SW480 (cell line): ENCODE results near the gene CBS.
"Not testable (repeated sequence)": the region's sequence is repeated elsewhere in the genome, so short reads cannot be mapped to it uniquely, and the experiment has no call there.

ENCODE experiments used
- DNase-seq: peaks from one replicate; pipeline ENCODE4 v3.0.0-alpha.2; 2016; ENCODE audit warnings: low spot score

The CBS gene

DNA sequence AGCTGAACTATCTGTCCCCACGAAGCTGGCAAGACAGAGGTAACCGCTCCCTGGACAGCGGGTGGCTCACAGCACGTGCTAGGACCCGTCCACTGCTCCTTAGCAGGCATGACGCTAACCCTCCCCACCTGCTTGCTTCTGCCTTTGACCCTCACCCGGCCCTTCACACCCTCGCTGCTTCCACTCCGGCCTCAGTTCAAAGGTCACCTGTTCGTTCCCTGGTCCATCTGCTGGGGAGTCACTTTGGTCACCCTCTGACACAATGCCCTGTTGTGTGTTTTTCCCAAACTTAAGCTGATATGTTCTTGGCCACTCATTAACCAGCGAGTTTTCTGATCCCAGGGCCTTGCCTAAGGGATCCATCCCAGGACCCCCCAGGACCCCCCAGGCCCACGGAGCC is 7.6 kb downstream of the CBS start:
- DNase-seq, result not testable (repeated sequence)

DNA sequence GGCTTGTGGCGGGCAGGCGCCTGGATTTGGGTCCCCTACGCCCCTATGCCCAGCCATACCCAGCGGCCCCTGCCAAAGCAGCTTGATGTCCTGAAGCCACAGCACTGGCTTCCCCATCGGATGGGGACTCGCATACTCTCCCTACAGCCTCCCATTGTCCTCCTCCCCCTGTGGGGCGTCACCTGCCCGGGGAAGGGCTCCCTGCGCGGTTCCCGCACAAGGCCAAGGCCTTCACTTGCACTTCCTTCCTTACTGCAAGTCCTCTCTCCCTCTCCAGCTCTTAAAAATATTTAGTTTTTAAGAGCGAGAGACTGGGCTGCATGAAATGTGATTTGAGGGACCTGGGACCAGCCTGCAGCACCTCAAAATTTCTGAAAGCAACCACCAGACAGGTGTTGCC is 8.9 kb downstream of the CBS start:
- DNase-seq, result not testable (repeated sequence)

DNA sequence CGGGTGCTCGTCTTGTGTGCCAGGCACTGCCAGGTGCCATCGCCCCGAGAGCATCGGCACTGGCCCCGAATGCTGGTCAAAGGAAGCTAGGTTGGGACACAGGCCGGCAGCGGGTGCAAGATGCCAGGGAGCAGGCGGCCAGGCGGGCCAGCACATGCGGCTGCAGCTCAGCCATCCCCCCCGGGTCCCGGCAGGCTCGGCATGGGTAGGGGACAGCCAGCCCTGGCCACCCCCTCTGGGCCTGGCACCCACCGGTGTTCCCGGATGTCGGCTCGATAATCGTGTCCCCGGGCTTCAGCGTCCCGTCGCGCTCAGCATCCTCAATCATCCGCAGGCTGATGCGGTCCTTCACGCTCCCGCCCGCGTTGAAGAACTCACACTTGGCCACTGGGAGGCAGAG is 9.6 kb downstream of the CBS start:
- DNase-seq, result not testable (repeated sequence)

DNA sequence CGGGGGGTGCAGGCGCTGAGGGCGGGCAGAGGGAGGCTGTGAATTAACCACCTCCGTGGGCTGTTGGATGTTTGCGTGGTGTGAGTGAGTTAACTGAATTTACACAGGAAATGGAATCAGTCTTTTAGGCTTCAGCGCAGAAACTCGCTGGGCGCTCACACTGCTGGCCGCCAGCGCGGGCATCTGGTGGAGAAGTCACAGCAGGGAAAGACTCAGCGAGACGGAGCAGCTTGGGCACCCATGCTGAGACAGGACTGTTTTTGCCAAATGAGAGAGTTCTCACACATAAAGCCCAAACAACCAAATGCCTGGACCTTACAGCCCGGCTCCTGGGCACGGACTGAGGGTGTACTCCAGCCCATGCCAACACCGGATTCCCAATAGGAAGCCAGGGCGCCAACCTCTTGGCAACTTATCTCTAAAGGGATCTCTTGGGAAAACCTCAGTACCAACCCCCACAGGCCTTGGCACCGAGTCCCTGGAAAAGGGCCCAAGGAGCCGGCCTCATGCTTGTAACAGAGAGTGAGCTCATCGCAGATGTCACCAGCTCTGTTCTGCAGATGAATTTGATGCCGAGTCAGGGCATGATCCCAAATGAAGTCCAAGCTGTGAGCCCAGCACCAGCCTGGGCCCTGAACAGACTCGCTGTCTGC is 11.2 kb downstream of the CBS start:
- DNase-seq, result not testable (repeated sequence)

DNA sequence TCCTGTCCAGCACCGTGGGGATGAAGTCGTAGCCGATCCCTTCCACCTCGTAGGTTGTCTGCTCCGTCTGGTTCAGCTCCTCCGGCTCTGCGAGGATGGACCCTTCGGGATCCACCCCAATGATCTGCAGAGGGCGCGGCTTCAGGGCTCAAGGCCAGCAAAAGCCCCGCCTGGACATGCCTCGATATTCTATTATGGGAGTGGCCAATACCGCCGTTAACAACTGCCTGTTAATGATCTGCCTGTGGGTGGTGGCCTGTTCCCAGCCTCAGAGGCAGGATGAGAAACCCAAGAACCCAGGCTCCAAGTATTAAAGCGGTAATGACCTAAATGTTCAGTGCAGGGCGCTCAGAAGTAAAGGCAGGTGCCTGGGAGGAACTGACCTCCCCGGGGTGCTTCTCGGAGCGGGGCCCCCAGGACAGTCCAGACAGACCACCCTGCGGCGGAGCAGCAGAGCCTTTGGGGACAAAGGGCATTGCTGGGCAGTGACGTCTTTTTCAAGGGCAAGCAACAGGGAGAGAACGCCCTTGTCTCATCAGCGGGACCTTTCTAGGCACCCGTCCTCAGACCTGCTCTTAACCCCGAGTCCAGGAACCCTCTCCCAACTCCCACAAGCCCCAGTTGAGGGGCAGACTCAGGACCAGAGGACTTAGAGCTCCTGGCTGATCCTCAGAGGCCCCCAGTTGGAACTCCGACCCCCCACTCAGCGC is 12.5 kb downstream of the CBS start:
- DNase-seq, result not testable (repeated sequence)

DNA sequence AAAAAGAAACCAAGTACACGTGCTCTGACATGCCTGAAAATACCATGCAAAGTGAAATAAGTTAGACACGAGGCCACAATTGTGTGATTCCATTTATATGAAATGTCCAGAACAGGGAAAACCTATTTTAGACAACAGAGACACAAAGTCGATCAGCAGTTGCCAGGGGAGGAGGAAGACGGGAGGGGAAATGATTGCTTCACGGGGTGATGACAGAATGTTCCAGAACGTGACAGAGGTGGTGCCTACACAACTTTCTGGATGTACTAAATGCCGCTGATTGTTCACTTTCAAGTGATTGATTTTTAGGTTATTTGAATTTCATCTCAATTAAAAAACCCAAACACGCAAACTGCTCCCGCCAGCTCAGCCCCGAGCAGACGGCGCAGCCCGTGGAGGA is 22.5 kb downstream of the CBS start:
- DNase-seq, result not testable (repeated sequence)

DNA sequence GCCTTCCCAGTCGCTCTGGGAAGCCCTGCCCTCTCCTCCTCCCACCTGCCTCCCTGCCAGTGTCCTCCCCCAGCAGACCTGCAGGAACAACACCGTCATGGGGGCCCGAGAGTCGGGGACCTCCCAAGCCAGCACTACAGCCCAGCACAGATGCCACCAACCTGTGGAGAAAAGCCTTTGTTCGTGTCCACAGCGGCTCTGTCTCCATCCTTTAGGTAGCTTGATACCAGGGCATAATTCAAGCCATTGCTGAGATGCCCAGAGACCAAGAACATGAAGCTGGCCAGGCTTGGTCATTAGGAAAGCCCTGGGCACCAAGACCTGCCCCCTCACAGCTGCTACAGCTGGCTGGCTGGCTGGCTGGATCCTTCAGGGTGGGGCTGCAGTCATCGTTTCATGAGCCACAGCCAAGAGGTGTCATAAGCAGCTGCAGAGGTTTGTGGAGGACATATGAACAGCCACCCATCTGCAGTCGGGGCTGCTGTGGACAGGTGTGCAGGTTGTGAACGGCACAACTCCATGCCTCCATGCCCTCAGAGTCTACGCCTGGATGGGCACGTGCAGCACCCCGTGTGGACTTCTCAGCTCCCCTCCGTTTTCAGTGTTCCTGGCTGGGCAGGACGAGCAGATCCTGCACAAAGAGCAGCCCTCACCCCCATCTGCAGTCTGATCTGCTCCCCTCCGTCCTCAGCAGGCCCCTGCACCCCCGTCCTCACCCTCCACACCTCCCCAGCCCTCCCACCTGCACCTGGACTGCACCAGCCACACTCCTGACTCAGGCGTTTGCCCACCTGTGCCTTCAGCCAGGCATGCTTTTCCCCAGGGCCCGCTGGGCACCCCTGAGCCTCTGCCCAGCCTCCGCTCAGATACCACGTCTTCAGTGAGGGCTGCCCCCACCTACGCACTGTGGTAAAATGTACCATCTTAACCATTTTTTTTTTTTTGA is 29.5 kb downstream of the CBS start:
- DNase-seq, result not testable (repeated sequence)

DNA sequence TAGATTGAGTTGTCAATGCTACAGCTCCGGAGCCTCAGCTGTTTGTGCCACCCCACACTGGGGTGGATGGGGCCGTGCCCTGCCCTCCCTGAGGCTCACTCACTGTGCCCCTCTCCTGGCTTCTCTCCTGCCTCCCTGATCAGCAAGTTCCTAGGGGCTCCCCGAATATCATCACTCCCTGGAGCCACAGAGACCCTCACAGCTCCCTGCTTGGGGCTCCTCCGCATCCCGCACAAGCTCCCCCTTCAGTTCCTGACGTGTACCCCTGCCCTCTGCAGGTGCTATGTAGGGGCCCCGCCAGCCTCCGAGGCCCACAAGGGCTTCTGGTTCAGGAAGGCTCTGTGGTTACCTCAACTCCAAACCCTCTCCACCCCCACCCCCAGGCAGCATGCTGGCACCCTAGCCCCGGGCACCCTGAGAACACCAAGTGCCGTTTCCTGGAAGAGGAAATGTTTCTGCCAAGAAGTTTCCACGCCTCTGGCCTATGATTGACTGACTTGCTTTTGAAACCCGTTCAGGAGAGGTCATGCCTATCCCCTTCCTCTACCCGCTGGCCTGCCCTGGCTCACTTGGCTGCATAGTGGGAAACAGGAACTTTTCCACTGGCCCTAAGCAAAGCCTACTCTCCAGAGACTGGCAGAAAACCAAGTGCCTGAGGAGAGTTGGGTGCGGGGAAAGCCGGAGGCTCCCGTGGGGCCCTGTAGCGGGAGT is 30.3 kb downstream of the CBS start:
- DNase-seq, result not testable (repeated sequence)

DNA sequence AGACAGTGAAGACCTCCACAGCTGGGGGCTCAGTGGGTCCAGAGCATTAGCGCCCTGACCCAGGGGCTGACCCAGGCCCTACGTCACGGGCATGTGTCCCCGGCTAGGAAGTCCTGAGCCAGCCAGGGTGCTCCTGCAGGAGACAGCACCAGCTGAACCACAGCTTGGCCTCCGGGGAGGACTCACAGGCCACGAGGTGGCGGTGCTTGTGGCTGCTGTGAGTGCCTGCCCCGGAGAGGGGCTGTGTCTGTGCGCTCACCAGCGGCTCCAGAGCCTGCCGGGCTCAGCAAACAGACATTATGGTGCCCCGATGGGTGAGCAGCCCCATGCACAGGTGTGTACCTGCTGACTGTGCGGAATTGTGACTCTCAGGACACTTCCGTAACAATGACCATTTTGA is 31.1 kb downstream of the CBS start:
- DNase-seq, result not testable (repeated sequence)

DNA sequence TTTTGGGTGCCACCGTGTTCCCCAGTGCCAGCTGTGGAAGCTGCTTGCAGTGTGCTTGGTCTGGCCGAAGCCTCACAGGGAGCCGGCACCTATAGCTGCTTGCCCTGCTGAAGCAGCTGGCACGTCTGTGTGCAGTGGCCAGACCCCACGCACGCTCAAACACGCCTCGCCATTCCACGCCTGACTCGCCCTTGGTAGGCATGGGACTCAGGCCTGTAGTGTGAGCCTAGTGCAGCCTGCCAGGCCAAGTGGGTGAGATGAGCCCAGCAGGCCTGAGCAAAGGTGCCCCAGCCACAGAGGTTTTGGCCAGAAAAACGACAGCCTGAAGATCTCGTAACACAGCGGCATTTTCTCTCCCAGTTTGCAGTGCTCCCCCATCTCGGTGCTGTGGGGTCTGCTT is 32.3 kb downstream of the CBS start:
- DNase-seq, result not testable (repeated sequence)

DNA sequence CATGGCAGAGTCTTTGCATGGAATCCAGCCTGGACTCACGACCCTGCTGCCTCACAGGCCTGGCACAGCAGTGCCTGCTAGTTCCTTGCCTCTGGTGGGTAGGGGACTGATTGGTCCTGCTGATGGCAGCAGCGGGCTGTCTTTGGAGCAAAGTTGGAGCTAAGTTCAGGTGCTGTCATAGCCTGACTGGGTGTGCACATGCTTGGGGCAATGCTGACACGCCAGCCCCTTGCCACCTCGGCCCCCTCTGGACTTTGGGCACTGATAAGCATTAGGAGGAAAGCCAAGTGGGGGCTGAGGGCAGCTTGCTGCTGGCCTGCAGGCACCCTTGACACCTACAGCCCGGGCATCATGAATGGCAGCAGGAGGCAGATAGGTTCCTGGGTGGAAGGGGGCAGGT is 33.5 kb downstream of the CBS start:
- DNase-seq, result not testable (repeated sequence)

DNA sequence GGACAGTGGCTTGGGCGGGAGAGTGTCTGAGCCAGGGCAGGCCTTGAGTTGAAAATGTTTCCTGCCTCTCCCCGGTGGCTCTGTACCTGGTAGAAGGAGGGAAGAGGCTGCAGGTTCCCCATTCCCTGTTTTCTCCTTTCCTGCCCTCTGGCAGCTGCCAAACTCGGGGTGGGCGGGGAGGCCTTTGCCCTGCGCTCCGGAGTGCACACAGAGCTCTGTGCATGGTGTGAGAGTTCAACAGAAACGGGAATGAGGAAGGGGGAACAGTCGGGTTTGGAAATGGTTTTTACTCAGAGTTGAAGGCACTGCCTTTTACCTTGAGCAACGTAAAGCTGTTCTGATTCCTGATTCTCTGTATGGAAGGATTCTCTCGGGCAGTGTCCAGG is 37.0 kb downstream of the CBS start:
- not testable (repeated sequence) for DNase-seq

DNA sequence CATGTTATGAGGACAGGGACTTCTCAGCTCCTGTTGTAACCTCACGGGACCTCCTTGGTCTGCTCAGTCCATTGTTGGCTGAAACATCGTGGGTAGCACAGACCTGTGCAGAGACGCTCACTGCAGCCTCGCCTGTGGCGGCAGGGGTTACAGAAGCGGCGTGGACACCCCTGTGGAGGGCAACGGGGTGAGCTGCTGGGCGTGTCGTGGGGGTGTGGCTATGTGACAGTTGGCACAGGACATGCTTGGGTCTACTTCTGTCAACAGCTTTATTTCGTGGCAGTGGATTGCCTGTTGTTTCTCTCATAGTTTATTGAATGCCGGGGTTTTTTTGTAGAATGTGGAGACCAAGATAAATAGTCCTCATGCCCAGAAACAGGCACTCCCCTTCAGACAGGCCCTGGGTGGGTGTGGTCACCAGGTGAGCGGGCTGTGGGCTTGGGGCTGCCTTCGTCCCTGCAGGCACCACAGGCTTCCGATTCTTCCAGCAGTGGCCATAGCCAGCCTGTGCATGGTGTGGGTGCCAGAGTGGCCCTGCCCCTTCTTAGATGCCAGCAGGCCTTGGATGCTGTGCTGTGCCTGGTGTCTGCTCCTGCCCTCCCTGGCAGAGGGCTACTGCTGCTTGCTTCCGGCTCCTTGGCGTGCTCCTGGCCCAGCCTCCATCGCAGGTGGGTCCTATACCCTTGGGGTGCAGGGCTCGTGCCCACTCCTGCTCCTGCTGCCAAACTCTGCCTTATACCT is 37.5 kb downstream of the CBS start:
- DNase-seq, result not testable (repeated sequence)

DNA sequence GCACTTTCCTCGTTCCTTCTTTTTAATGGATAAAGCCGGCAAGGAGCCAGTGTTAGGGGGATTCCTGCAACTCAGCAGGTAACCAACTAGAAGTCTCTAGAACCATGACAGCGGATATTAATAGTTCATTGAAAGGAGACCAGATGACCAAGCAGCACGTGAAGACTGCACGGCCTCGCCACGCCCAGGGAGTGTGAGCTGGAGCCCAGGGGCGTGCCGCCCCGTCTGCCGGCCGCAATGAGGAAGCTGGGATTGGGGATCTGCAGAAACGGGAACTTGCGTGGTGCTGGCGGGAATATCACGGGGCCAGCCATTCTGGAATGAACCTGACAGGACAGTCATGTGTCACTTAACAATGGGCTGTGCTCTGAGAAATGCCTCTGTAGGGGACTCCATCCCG is 38.7 kb downstream of the CBS start:
- not testable (repeated sequence) for DNase-seq

DNA sequence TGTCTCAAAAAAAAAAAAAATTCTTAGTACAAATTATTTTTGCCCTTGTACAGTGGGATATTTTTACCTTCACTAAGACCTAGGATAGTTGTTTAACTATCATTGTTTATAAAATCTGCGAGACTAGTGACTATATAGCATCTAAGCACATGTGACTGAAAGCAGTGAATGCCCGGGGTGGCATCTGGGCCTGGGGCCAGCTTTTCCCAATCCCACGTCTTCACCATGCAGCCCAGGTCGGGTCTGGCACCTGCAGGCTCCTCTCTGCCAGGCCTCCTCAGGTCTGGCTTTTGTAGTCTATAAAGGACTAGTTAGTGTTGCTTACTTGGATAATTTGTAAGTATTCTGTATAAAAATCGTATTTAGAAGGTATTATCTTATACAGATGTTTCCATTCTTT is 40.8 kb downstream of the CBS start:
- DNase-seq, result no peak

DNA sequence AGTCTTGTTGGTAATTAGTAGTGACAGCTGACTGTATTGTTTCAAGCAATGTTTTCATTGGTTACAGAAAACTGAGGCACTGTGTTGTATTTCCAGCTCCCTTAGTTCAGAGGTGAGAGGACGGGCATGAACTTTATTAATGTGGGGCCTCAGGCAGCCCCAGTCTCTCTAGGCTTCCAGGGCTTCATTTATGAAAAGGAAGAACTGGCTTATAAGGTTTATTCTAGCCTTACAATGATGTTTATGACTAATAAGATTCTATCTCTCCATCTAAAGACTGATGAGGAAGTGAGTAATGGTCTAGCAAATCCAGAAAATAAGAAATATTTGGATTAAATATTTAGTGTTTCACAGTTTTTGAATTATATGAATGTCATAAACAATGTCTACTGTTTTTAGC is 41.5 kb downstream of the CBS start:
- no peak for DNase-seq

DNA sequence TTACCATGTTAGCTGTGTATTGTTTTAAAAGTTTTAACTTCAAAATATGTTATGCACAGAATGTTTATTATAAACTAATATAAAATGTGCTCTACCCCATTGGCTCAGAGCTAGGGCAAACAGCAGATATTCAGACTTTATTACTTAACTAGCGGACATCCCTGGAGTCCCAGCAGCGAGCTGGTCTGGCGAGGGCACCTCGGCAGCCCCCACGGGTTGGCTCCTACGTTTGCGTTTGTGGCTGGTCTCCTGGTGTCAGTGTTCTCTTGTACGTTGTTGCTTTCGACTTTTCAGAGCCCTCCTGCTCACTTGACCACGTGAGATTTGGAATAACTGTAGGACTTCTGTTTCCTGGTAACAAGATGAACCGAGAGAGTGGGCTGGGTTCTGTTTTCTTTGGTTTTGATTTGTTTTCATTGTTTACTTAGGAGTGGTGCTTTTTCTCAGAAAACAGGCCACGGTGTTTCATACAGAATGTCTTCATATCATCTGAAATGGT is 44.5 kb downstream of the CBS start:
- DNase-seq, result no peak

DNA sequence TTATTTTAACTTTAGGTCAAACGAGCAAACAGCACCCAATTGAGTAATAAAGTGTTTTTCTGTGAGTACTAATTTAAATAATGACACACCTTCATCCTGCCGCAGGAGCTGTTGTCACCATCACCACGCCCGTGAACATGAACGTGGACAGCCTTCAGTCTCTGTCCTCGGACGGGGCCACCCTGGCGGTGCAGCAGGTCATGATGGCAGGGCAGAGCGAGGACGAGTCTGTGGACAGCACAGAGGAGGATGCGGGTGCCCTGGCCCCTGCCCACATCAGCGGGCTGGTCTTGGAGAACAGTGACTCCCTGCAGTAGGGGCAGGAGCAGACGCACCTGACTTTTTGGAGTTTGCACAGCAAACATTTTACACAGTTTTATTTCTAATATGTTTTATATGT is 45.9 kb downstream of the CBS start:
- no peak for DNase-seq

DNA sequence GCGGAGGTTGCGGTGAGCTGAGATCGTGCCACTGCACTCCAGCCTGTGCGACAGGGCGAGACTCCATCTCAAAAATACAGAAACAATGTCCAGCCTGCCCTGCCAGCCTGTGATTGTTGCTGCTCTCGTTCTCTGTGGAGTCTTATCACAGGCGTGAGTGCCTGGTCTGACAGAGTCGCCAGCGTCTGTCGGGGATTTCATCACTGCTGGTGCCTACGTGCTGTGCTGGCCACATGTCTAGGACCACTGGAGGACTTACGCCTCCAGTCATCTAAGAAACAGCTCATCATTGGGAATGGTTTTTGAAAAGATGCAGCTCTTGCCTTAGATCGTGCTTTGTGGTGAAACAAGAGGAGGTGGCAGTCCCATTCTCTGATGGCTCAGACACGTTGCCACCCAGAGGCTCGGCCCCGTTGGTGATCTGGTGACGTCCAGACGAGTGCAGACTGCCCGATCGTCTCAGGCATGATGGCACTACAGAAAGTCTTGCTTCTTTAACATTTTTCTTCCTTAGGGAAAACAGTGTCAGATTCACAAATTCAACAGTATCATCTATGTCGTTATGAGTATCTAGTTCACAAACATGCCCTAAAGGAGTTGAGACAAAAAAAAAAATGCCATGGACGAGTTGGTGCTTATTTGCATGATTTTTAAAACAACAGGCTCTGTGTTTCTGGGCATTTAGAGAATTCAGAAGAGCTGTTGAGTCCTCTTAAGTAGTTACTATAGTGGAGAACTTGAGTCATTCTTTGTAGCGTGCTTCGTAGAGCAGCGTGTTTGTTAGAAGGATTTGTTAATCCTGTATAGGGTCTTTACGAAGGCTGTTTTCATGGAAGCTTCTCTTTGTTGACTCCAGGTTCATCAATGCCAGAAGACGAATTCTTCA is 47.5 kb downstream of the CBS start:
- DNase-seq, result no peak

DNA sequence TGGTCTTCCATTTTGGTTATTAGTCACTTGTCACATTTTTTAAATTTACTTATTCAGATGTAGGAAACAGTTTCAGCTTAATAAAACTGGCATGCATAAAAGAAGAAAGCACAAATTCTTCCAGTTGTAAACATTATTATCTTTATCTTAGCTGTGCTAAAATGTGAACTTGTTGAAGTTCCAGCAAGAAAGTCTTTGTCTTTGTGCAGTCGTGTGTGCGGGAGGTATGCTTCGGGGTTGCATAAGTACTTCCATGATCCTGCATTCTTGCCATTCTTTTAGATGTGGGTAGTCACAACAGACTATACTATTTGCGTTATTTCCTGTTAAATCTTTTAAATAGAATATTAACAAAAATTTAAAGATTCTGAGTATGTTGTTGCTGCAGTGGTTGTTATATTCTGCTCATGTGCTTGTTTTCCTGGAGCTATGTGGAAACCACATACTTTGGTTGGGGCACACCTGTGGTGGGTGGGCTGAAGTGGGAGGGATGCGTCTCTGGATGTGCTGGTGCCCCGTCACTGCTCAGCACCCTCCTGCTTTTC is 49.9 kb downstream of the CBS start:
- DNase-seq, result peak; percentile 15
